HG02798 (cell line): ENCODE results near the gene PRAC2.

Experiments used
- ATAC-seq: cut with Tn5 transposase; IDR thresholded peaks from one replicate; pipeline ENCODE4 v1.9.1; 2021; ENCODE audit warnings: mild to moderate bottlenecking; ENCODE audit not compliant: unreplicated experiment, poor library complexity

The PRAC2 gene

DNA sequence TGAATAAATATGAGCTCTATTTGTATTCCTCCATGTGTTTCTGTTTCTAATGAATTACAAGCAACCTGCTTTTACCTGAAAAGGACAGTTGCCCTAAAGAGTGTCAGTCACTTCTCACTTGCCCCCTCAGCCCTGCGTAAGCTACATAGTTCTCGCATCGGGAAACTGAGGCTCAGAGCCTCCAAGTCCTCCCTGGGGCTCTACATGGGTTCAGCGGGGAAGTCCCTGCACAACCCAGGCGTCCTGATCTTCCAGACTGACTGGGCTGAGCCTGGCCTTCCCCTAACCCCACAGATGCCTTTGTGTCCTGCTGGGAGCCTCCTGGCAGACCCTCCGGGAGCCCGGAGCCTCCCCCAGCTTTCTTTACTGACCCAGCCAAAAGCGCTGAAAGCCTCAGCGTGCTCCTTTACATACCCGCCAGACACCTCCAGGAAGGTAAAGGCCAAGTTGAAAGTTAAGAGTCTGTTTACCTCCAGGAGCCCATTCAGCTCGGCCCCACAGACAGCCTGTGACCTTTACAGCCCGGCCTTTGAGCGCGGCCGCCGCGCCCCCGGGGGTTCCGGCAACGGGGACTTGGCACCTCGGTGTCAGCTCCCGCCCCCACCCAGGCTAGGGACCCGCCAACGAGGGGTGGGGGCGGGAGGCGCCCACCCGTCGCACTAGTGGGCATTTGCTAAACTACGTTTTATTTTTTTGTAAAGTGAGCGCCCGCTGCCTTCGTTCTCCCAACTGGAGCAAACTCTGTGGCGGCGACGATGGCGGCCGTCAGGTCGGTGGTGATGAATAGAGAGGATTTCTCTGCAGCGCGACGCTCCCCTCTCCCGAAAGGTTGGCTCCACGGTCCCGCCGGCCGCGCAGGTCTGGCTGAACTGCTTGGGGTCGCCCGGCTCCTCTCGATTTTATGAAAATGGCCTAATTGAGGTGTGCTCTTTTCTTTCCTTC, 10.0 kb downstream of the PRAC2 start:
- ATAC-seq = no peak

DNA sequence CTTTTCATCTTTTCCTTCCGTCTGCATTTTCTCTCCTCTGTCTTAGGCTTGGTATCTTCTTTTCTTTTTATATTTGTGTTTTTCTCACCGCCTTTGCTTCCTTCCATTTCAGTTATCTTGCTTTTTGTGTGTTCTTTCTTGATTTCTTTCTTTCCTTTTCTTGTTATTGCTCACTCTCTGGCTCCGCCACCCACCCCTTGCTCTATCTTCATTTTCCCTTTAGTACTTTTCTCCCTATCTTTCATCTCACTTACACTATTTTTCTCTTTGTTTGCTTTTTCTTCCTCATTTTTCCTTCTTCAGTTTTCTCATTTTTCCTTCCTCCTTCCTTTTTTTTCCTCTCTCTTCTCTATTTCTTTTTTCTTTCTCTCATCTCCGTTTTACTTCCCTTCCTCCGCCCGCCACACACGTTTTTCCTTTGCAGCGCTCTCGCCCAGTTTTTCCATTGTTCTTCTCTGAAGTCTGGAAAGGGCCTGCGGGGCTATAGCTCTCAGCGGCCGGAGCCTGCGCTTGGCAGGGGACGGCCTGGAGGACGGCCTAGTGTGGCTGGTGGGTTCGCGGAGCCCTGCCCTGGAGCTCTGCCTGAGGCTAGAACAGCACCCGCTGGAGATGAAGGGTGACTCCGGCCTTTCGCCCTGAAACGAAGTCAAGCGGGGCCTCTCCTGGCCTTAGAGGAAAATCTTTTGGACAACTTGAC, 10.8 kb downstream of the PRAC2 start:
- ATAC-seq = no peak

DNA sequence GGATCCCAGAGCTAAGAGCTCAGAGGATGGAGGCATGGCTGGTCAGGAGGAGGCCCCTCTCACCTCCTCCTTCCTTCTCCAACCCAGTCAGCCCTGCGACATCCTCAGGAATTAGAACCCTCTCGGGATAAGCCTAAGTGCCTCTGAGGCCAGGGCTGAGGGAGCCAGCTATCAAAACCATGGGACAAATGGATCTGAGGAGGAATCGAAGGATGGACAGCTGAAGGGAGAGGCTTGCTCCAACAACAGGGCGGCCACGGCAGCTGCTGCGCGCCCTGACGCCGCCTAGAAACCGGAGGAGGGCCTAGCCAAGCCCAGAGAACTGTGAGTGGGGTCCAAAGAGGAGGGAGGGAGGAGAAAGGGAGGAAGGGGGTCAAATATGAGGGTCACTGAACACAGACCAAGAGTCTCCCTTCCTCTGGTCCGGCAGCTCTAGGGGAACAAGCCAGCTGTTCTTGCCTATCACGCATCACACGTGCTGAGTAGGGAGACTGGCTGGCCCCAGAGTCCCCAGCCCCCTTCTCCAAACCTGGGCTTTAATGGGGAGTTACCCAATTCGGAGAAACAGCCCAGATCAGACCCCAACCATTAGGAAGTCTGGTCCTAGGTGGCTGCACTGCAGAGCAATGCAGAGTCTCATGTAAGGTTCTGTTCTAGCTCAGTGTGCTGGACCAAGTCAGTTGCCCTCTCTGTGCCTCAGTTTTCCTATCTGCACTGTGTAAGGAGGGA, 11.5 kb downstream of the PRAC2 start:
- ATAC-seq = no peak

DNA sequence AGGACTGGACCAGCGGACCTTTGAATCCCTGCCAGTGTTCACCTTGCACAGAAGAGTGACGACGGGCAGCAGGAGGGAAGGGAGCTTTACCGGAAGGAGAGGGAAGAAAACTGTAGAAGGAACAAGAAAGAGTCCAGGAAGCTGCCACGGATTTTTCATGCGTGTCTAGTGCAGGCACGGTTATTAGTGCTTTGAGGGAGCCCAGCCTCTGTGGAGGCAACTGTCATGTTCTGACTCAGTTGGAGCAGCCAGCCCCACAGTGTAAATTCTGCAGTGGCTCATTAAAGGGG, 12.0 kb downstream of the PRAC2 start:
- no peak for ATAC-seq

DNA sequence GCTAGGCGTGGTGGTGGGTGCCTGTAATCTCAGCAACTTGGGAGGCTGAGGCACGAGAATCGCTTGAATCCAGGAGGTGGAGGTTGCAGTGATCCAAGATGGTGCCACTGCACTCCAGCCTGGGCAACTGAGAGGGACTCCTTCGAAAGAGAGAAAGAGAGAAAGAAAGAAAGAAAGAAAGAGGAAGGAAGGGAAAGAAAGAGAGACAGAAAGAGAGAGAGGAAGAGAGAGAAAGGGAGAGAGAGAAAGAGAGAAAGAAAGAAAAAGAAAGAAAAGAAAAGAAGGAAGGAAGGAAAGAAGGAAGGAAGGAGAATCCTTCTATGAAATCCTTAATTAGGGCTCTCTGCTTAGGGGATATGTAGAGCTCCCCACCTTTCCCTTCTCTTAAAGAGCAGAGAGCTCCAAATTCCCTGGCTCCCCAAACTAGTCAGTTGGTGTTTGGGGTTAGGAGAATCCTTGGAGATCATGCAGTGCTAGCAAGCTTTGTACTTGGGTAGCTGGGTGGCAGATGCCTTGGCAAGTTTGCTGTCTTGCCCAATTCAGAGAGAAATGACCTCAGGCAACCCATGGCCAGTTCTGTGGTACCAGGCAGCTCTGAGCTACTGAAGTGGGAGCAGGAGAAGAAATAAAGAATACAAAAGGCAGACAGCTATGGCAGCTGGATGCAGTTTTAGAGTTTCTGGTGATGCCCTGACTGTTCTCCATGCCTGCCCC, 14.5 kb downstream of the PRAC2 start:
- ATAC-seq = no peak

DNA sequence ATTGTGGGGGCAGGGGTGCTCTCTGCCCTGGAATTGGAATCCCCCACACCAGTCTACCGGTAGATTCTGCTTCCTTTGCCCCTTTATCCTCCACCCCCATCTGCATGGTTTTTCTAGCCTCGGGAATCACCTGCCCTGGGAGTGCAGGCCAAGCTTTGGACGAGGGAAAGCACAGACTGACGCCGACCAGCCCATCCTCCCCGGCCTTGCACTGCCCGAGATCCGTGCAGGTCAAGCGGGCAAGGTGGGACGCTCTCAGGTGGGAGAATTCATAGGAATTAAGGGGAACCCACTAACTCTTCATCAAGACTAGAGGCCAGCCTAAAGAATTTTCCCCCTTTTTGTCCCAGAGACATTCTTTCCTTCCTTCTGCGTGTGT, 15.4 kb downstream of the PRAC2 start:
- ATAC-seq = no peak

DNA sequence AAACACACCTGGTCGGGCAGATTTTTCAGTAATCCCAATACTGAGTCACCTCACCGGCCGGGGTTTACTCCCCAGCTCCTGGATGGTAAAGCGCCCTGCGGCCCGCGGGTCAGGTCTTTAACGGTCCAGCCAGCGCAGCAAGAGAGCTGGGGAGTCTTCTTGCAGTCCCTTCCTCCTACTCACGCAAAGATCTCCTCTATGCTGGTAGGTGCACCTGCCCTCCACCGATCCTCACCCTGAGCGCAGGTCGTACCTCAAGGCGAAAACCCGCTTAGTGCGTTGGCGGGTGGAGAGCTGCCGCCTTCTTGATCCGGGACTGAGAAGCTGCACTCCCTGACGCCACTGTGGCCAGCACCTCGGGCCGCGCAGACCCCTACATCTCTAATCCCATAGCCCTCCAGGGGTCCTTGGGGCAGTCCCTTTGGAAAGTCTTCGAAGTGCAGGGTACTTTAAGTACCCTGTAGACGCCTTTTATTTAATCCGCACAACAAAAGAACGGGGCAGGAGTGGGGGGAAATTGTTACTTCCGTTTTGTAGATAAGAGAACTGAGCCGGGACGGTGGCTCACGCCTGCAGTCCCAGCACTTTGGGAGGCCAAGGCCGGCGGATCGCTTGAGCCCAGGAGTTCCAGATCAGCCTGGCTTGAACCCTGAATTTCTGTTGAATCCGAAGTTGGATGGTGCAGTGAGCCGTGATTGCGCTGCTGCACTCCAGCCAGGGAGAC, 16.0 kb downstream of the PRAC2 start:
- no peak for ATAC-seq

DNA sequence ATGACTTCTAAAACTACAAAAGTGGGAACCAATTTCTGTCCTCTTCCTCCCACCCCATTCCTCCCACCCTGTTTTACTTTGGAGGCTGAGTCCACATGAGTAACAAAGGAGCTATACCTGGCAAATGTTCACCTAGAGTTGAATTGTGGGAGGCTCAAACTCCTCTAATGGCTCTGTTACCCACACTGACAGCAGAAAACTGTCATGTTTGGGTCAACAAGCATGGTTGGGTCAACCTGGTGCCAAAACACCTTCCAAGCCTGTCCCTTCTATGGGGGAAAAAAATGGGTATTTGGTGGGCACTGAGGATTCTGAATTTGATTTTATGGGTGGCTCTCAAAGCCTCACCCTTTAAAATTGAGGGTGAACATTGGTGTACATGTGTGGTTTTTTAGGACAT, 17.6 kb downstream of the PRAC2 start:
- no peak for ATAC-seq

DNA sequence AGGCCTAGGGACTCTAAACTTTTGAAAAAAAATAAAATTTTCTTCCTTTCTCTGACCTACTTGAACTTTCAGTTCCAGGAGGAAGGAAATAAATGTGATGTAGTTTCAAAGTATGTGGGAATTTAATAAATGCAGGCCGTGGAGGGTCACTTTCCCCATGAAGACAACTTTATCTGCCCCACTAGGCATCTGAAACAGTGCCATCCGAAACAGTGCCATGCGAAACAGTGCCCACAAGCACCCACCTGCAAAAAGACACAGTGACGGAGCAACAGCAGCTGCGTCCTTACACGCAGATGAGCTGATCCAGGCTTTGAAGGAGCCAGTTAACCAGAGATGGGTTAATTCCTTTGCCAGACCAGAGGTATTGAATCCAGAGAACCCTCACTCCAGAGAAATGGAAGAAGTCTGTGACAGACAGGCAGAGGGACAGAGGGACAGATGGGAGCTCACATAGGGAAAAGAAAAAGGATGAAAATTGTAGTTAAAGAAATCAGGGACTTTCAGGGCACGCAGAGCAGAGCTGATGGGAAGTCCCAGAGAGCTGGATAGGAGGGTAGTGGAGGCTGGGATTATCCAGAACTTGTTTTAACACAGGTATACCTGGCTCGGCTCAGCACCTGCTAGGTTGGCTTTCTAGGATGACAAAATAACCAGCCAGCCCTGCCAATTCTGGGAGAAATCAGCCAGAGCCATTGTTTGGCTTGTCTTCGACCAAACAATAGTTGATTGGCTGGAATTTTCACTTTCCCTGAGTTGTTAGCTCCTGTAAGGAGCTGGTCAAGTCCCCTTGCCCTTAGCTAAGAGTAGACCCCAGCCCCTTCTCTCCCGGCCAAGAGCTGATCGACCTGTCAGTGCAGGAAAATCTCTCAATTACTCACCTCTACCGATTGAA, 22.6 kb downstream of the PRAC2 start:
- ATAC-seq = no peak

DNA sequence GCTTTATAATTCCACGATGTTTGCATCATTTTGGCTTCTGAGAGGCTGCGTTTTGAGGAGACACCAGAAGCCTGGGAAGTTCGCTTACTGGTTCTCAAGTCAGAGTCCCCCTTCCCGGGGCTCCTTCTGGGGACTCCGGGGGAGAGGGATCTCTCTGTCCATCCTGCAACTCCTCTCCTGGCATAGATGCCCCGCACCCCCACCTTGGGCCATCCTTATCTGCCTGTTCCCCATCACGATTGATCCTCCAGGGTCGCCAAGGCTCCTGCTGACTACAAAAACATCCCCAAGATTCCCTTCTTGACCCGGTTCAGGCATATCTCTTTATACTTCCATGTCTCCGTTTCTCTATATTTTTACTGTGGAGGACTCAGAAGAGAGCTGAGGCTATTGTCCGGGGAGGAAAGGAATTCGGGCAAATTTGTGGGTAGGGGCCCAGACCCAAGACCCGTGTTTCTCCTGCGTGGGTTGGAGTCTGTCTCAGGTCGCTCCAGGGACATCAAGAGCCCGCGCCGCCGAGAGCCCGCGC, 24.0 kb downstream of the PRAC2 start:
- ATAC-seq = no peak

DNA sequence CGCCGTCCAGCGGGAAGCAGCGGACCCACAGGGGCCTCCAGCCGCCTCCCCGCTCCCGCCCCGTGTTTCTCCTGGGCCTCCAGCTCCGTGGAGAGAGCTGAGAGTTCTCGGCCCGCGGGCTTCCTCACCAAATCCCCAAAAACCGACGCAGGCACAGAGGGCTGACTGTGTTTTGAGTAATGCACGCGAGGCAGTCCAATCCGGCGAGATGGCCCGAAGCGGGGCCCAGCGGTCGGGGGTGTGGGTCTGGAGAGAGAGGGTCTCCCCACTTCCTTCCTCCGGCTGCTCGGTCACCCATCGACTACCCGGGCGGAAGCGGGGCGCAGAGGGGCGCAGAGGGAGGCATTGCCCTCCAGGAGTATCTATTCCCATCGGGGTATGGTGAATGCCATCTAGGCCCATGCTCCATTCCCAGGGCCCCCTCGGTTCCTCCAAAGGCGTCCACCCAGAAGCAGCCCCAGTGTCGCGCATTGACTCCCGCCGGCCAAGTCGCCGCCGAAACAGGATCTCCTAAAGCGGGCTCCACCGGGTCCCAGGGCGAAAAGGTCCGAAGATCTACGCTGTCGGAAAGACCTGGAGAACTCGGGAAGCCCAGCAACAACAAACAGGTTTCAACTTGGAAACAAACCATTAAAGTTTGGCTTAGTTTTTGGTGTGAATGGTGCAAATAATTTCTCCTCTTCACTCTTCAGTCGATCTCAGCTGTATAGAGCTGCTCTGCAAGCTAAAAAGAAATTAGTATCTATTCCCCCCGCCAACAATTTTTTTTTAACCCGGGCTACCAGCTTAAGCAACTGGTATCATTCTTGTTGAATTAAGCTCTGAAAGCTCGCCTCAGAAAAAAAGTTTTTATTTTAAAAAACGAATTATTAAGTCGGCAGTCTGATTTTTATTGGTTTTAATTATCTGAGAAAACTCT, 24.7 kb downstream of the PRAC2 start:
- no peak for ATAC-seq

DNA sequence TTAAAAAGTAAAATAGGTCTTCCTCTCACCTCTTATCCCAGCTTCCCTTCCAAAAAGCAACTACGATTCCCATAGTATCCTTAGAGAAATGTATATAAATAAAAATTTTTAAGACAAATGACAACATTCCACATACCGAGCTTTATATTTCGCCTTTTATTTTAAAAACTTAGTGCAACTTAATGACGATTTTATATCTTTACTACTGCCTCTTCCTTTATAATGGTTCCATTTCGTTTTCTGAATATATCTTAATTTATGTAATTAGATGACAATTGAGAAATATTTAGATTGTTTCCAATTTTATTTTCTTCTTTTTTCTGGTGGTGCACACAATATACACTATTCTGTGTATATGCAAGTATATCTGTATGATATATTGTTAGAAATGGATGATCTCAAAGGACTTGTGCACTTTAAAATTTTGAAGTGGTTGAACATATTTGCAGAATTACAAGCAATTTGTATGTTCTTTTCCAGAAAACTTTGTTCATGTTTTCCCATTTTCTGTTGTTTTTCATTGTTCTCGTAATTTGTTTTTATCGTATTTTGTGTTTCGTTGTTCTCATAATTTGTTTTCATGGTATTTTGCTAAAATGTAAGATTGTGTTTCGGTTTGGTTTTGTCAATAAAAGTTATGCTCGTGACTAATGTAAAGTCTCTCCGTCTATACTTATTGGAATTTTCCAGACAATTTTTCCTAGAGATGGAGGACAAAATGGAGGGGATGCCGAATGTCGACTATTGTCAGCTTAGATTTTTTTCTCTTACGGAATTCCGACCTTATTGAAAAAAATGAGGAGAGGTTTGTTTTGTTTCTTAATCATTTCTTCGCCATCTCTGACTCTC, 26.0 kb downstream of the PRAC2 start:
- no peak for ATAC-seq

DNA sequence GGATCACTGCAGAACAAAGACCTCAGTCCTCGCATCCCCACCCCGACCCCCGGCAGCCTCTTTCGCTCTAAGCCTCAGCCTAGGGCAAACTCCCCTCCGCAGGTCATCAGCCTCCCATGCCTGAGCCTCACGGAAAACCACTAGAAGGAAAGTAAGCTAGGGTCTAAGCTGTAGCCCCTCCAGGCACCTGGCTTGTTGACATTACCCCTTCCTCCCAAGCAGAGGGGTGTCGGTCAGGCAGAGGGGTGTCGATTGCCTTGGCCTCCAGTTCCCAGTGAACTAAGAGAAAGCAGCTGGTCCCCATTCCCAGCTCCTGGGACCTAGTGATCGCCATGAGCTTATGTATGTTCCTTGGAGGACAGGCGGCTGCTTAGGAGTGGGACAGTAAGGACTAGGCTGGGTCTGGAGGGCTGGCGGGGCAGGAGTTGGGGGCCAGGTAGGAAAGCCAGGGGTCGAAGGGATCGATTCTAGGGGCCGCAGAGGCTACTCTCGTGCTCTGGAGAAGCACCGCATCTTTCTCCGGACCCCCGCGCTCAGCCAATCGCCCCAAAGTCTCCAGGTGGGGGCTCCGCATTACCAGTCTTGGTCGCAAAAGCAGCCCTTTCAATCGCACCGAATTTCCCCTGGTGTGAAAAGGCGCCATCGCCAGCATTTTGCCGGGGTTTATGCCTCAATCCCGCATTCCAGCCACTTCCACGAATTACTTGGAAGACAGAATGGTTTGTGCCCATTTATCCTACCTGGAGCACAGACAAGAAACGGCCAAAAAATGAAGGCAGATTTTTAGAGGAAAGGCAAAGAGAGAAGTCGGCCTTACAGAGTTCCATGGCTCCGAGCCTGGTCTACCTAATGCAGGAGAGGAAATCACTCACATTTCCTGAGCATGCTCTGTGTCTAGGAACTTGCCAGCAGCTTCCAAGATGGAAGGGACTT, 26.9 kb downstream of the PRAC2 start:
- no peak for ATAC-seq

DNA sequence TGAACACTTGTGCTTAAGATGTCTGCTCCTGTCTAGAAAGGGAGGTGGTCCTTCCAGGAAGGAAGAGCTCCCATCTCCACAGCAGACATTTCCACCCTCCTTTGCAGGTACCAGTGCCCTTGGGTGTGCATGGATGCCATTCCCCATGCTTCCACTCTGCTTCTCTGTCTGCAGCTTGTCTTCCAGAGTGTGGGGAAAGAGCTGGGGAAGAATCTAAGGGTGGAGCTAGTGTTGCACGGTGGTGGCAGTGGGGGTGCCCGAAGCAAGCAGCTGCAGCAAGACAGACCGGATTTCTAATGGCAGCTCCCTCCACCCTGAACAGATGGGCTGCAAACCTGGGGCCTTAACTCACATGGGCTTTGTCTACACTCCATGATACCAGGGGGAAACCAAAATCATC, 28.2 kb downstream of the PRAC2 start:
- no peak for ATAC-seq

DNA sequence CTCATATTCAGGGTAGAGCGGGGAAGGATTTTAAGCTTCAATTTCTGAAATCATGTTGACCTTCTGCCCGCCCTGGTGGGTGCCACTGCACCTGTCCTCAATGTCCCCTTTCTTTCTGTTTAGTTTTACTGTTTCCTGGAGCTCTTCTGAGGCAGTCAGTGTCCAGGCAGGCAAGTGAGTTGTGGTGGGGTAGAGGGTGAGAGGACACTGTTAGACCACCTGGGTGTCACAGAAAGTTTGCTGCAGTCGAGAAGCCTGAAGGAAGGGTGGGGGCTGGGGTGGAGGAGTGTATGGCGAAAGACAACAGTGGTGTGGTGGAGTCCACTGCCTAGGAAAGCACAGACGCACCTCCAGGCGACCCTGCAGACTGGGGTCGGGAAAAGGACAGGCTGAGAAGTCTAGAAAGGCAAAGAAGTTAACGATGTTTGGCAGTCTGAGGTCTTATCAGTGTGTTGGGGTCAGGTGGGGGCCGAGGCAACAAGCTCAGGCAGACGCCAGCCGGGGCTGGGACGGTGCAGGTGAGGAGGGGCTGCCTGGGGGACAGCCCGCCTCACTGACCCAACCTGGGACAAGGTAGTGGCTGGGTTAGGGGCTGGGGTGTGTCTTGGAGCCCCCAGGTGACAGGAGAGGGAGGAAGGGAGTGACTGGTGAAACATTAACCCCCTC, 28.9 kb downstream of the PRAC2 start:
- ATAC-seq = no peak
